Transverse colon (tissue), 4 donors: ENCODE data around the gene ARMC3.

Experiments used
- POLR2A ChIP-seq: fragments of 450-650 bp; IDR thresholded peaks from one replicate; pipeline ENCODE4 v1.6.1; 2016; ENCODE audit warnings: antibody characterized with exemption, mild to moderate bottlenecking, moderate library complexity
- POLR2AphosphoS5 ChIP-seq, 3 donors: sonication (generic); formaldehyde crosslinking; IDR thresholded peaks; one replicate each; pipeline ENCODE4 v1.6.1; 2016; ENCODE audit warnings: antibody characterized with exemption in 3 of 3
- TF ChIP-seq, protein P1 (sequence below), 5 experiments: fragments of 200-600 bp in 3 of 5; fragments of 450-650 bp in 2 of 5; sonication (generic) in 3 of 5; IDR thresholded peaks; 1 replicate in 2 of 5; 2 replicates in 3 of 5; pipeline ENCODE4 v1.5.1; 2016 to 2017; ENCODE audit warnings: antibody characterized with exemption in 5 of 5, inconsistent platforms in 3 of 5, mild to moderate bottlenecking in 2 of 5, moderate library complexity in 1 of 5

DNA sequence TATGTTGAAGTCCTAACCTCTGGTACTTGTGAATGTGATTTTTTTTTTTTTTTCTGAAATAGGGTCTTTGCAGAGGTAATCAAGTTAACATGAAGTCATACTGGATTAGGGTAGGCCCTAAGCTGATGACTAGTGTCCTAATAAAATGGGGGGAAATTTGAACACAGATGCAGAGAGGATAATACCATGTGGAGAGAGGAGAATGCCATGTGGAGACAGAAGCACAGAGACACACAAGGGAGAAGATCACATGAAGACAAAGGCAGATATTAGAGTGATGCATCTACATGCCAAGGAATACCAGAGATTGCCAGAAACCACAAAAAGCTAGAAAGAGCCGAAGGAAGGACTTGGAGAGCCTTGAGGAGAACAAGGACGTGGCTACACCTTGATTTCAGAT lies 28.5 kb upstream of the ARMC3 start:
- TF ChIP-seq, protein P1, sequence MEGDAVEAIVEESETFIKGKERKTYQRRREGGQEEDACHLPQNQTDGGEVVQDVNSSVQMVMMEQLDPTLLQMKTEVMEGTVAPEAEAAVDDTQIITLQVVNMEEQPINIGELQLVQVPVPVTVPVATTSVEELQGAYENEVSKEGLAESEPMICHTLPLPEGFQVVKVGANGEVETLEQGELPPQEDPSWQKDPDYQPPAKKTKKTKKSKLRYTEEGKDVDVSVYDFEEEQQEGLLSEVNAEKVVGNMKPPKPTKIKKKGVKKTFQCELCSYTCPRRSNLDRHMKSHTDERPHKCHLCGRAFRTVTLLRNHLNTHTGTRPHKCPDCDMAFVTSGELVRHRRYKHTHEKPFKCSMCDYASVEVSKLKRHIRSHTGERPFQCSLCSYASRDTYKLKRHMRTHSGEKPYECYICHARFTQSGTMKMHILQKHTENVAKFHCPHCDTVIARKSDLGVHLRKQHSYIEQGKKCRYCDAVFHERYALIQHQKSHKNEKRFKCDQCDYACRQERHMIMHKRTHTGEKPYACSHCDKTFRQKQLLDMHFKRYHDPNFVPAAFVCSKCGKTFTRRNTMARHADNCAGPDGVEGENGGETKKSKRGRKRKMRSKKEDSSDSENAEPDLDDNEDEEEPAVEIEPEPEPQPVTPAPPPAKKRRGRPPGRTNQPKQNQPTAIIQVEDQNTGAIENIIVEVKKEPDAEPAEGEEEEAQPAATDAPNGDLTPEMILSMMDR (IDR thresholded peaks at IDR 0.05) = no peak
- TF ChIP-seq POLR2A (no peak), POLR2AphosphoS5 (IDR thresholded peaks at IDR 0.05) (no peak)
